Prostate gland (tissue), 2 donors: Measurements from ENCODE around the gene PTPRG.

Source experiments
- POLR2A ChIP-seq: fragments of 450-650 bp; IDR thresholded peaks from one replicate; pipeline ENCODE4 v1.6.1; 2016; ENCODE audit warnings: antibody characterized with exemption, mild to moderate bottlenecking
- TF ChIP-seq, protein P1 (sequence below), 4 experiments: fragments of 200-600 bp in 2 of 4; fragments of 450-650 bp in 2 of 4; sonication (generic) in 2 of 4; IDR thresholded peaks; 1 replicate in 3 of 4; 2 replicates in 1 of 4; pipeline ENCODE4 v1.5.1; 2016 to 2019; ENCODE audit warnings: antibody characterized with exemption in 4 of 4, mild to moderate bottlenecking in 2 of 4, moderate library complexity in 2 of 4

DNA sequence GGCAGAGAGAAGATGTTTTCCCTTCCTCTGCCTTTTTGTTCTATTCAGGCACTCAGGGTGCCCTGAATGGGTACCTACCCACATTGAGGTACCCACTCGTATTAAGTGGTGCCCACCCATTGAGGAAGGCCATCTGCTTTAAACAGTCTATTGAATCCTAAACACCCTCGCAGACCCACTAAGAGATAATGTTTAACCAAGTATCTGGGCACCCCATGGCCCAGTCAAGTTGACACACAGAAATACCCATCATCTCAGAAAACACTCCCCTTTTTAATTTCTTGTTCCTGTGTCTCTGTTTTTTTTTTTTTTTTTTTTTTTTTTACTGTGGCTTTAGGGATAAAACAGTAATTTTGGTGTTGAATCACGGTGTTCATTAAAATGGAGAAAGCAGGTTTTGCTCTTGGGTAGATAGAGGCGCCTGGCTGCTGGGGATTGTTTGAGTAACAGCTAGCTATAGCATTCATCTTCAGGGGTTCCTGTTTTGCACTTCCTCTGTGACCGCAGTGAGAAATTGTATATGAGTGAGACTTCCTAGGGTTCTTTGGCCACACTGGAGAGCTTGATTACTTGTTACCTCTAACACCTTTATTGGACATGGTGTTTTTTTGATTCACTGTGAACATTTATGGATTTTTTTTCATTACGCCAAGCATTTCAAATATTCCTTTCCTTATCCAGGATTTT is 259.1 kb downstream of the PTPRG start:
- no peak for TF ChIP-seq POLR2A
- TF ChIP-seq, protein P1, sequence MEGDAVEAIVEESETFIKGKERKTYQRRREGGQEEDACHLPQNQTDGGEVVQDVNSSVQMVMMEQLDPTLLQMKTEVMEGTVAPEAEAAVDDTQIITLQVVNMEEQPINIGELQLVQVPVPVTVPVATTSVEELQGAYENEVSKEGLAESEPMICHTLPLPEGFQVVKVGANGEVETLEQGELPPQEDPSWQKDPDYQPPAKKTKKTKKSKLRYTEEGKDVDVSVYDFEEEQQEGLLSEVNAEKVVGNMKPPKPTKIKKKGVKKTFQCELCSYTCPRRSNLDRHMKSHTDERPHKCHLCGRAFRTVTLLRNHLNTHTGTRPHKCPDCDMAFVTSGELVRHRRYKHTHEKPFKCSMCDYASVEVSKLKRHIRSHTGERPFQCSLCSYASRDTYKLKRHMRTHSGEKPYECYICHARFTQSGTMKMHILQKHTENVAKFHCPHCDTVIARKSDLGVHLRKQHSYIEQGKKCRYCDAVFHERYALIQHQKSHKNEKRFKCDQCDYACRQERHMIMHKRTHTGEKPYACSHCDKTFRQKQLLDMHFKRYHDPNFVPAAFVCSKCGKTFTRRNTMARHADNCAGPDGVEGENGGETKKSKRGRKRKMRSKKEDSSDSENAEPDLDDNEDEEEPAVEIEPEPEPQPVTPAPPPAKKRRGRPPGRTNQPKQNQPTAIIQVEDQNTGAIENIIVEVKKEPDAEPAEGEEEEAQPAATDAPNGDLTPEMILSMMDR (IDR thresholded peaks at IDR 0.05): no peak
